Endothelial cell (in vitro differentiated cells): ENCODE results near the gene USP3. TPM values are rescaled to one million over a fixed set of nuclear protein-coding genes. Genes with fewer than 3 reads are reported as not detected.

Experiments
- DNase-seq: peaks from one replicate; pipeline ENCODE4 v3.0.0; 2021; ENCODE audit warnings: low spot score
- H3K27ac Mint-ChIP-seq: one replicate; pipeline ENCODE4 v1.8.0; 2021; ENCODE audit warnings: mixed read lengths, inconsistent platforms; ENCODE audit not compliant: unreplicated experiment
- H3K27me3 Mint-ChIP-seq: one replicate; pipeline ENCODE4 v1.8.0; 2021; ENCODE audit warnings: mild to moderate bottlenecking, moderate library complexity, mixed read lengths, inconsistent platforms; ENCODE audit not compliant: unreplicated experiment
- H3K36me3 Mint-ChIP-seq: one replicate; pipeline ENCODE4 v1.8.0; 2021; ENCODE audit warnings: mild to moderate bottlenecking, low read depth, mixed read lengths, inconsistent platforms; ENCODE audit not compliant: unreplicated experiment
- H3K4me1 Mint-ChIP-seq: one replicate; pipeline ENCODE4 v1.8.0; 2021; ENCODE audit warnings: mild to moderate bottlenecking, mixed read lengths, inconsistent platforms; ENCODE audit not compliant: unreplicated experiment
- H3K4me3 Mint-ChIP-seq: one replicate; pipeline ENCODE4 v1.8.0; 2021; ENCODE audit warnings: mild to moderate bottlenecking, mixed read lengths, inconsistent platforms; ENCODE audit not compliant: unreplicated experiment
- H3K9me3 Mint-ChIP-seq: one replicate; pipeline ENCODE4 v1.8.0; 2021; ENCODE audit warnings: mixed read lengths, inconsistent platforms; ENCODE audit not compliant: unreplicated experiment
- CTCF ChIP-seq: fragments of 200-600 bp; sonication (generic); IDR thresholded peaks from one replicate; pipeline ENCODE4 v1.5.0; 2021; ENCODE audit warnings: antibody characterized with exemption; ENCODE audit not compliant: unreplicated experiment
- total RNA-seq: library from RNA; stranded (reverse); fragmentation: NEBNext Ultra II Directional; extraction: Animal tissue kit (Norgen Biotek cat#: 25700); gene quantifications from one replicate; pipeline ENCODE4 v1.2.1, GENCODE V29; 2021; ENCODE audit not compliant: unreplicated experiment

Gene USP3
- total RNA-seq, 1 donor from 2014 or later: 33.5 TPM

- no peak for DNase-seq
- peaks cover 4% of the 10 kb centered on the region for H3K27me3 Mint-ChIP-seq
- no peaks in the 10 kb centered on the region for H3K9me3 Mint-ChIP-seq
- no peak overlapping the region for H3K27ac Mint-ChIP-seq
- H3K4me1 Mint-ChIP-seq: no peaks in the 10 kb centered on the region
- TF ChIP-seq CTCF: no peak
- no peak overlapping the region for H3K4me3 Mint-ChIP-seq
- peaks cover 18% of the 10 kb centered on the region for H3K36me3 Mint-ChIP-seq
Observed at GRCh38 chr15:63638839-63639238, 134.4 kb downstream of the USP3 start.

DNA sequence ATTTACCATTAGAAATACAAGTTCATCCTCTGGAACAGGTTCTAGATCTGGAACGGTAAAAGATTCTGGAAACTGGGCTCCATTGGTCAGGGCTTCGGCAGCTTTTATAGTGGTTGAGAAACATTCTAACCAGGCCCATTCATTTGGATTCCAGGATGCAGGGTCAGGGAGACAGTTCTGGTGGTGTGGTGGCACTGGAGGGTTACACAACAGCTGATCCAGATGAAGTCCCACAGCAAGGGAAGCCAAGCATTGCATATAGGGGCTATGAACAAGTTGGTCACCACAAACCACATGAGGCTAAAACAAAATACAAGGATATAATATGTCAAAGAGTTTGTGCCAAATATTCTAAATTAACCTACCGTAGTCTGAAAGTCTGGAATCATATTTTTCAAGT is 135.8 kb downstream of the USP3 start:
- TF ChIP-seq CTCF: no peak
- no peak overlapping the region for H3K4me3 Mint-ChIP-seq
- H3K9me3 Mint-ChIP-seq: no peaks in the 10 kb centered on the region
- H3K27ac Mint-ChIP-seq: no peak overlapping the region
- H3K27me3 Mint-ChIP-seq: peaks cover 4% of the 10 kb centered on the region
- peaks cover 10% of the 10 kb centered on the region for H3K36me3 Mint-ChIP-seq
- H3K4me1 Mint-ChIP-seq: no peaks in the 10 kb centered on the region
- no peak for DNase-seq

Other genes starting within 250 kb of the USP3 start
- 26.3 TPM for gene APH1B, start 227.0 kb upstream of the USP3 start, total RNA-seq
- gene CA12, start 122.7 kb upstream of the USP3 start, total RNA-seq: 0.44 TPM
- gene FBXL22, start 92.8 kb downstream of the USP3 start, total RNA-seq: 0.31 TPM